Measurements from ENCODE around the gene WWOX.

WWOX gene

GRCh38 chr16:78405040-78405439 lies 305.6 kb downstream of the WWOX start:
- Histone ChIP-seq H3K36me3 (ENCODE audit: control insufficient read depth, insufficient read depth, low read length) (no peaks in the 10 kb centered on the region), H3K4me3 (replicated peaks; ENCODE audit: low read depth, low read length) (no peak overlapping the region), H3K27me3 (replicated peaks; ENCODE audit: control insufficient read depth, insufficient read depth, low read length) (no peaks in the 10 kb centered on the region)
- DNase-seq (ENCODE audit: extremely low read depth, insufficient read length): no peak
- no peak for TF ChIP-seq CTCF (IDR thresholded peaks at IDR 0.05; ENCODE audit: insufficient read depth, low read length, poor library complexity, severe bottlenecking)

DNA sequence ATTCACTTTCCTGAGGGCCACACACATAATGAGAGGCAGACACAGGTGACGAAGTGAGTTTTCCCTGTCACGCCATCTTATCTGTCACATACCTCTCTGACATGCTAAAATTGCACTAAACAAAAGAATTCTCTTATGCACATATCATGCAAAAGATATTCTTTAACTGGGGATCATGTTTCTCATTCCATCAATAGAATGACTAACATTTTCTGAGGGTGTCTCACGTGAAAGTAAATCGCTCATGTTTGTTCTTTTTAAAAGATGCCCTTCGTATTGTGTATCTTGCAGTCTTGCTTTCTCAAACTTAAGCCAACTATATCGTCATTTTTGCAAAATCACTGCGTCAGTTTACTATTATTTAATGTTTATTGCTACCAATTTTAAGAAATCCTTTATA lies 306.4 kb downstream of the WWOX start:
- no peak for TF ChIP-seq CTCF (IDR thresholded peaks at IDR 0.05; ENCODE audit: insufficient read depth, low read length, poor library complexity, severe bottlenecking)
- Histone ChIP-seq H3K4me3 (replicated peaks; ENCODE audit: low read depth, low read length) (no peak overlapping the region), H3K27me3 (replicated peaks; ENCODE audit: control insufficient read depth, insufficient read depth, low read length) (no peaks in the 10 kb centered on the region), H3K36me3 (ENCODE audit: control insufficient read depth, insufficient read depth, low read length) (no peaks in the 10 kb centered on the region)
- no peak for DNase-seq (ENCODE audit: extremely low read depth, insufficient read length)

DNA sequence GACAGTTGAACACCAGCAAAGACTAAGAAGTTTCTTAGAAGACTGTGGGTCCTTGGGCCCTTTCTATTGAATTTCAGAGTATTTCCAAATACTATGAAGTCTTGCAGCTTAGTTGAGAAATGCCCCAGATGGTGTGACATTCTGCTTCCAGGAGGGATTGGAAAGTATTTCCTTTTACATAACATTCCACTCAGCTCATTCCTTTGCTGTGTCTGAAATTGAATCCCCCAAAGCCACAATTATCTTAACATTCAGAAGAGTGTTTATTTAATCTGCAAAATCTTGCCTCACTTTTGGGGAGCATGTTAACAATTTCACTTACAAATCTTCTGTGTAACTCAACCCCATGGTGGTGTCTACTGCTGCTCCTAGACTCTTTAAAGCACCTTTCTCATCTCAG lies 307.7 kb downstream of the WWOX start:
- TF ChIP-seq CTCF (IDR thresholded peaks at IDR 0.05; ENCODE audit: insufficient read depth, low read length, poor library complexity, severe bottlenecking): no peak
- DNase-seq (ENCODE audit: extremely low read depth, insufficient read length): no peak

GRCh38 chr16:78413651-78414050 lies 314.2 kb downstream of the WWOX start:
- no peak for TF ChIP-seq CTCF (IDR thresholded peaks at IDR 0.05; ENCODE audit: insufficient read depth, low read length, poor library complexity, severe bottlenecking)
- no peak for DNase-seq (ENCODE audit: extremely low read depth, insufficient read length)
- no peak overlapping the region for H3K4me3 ChIP-seq (replicated peaks; ENCODE audit: low read depth, low read length)
- H3K27me3 ChIP-seq (replicated peaks; ENCODE audit: control insufficient read depth, insufficient read depth, low read length): no peaks in the 10 kb centered on the region
- no peaks in the 10 kb centered on the region for H3K36me3 ChIP-seq (ENCODE audit: control insufficient read depth, insufficient read depth, low read length)

More for the DNA sequence above, 307.7 kb downstream of the WWOX start:
- H3K27me3 ChIP-seq (replicated peaks; ENCODE audit: control insufficient read depth, insufficient read depth, low read length): no peaks in the 10 kb centered on the region
- no peaks in the 10 kb centered on the region for H3K36me3 ChIP-seq (ENCODE audit: control insufficient read depth, insufficient read depth, low read length)
- no peak overlapping the region for H3K4me3 ChIP-seq (replicated peaks; ENCODE audit: low read depth, low read length)

- DNase-seq (ENCODE audit: extremely low read depth, insufficient read length): no peak
- Histone ChIP-seq H3K27me3 (replicated peaks; ENCODE audit: control insufficient read depth, insufficient read depth, low read length) (no peaks in the 10 kb centered on the region), H3K4me3 (replicated peaks; ENCODE audit: low read depth, low read length) (no peak overlapping the region), H3K36me3 (ENCODE audit: control insufficient read depth, insufficient read depth, low read length) (no peaks in the 10 kb centered on the region)
- TF ChIP-seq CTCF (IDR thresholded peaks at IDR 0.05; ENCODE audit: insufficient read depth, low read length, poor library complexity, severe bottlenecking): no peak
Observed at GRCh38 chr16:78415013-78415412, 315.6 kb downstream of the WWOX start.

- no peak for DNase-seq (ENCODE audit: extremely low read depth, insufficient read length)
- Histone ChIP-seq H3K4me3 (replicated peaks; ENCODE audit: low read depth, low read length) (no peak overlapping the region), H3K27me3 (replicated peaks; ENCODE audit: control insufficient read depth, insufficient read depth, low read length) (no peaks in the 10 kb centered on the region), H3K36me3 (ENCODE audit: control insufficient read depth, insufficient read depth, low read length) (no peaks in the 10 kb centered on the region)
- no peak for TF ChIP-seq CTCF (IDR thresholded peaks at IDR 0.05; ENCODE audit: insufficient read depth, low read length, poor library complexity, severe bottlenecking)
Observed at GRCh38 chr16:78415669-78416068, 316.2 kb downstream of the WWOX start.
